NB4 (cell line): ENCODE results near the gene TSC22D1.

Experiments
- DNase-seq: peaks from one replicate; pipeline ENCODE4 v3.0.0; 2010; ENCODE audit warnings: low read depth
- H3K4me3 ChIP-seq: one replicate; pipeline ENCODE4 v1.5.1; 2011; ENCODE audit warnings: mild to moderate bottlenecking, low read depth, low read length, moderate library complexity
- MYC ChIP-seq: IDR thresholded peaks from 2 replicates; pipeline ENCODE4 v1.6.1; 2011; ENCODE audit warnings: low read depth, low read length
- POLR2A ChIP-seq: IDR thresholded peaks from 2 replicates; pipeline ENCODE4 v1.6.1; 2011; ENCODE audit warnings: mild to moderate bottlenecking; ENCODE audit not compliant: insufficient read length; ENCODE audit errors: extremely low read depth
- TF ChIP-seq, protein P1 (sequence below): IDR thresholded peaks from one replicate; pipeline ENCODE4 v1.5.1; 2012; ENCODE audit warnings: low read depth, low read length
- TF ChIP-seq, protein P2 (sequence below): IDR thresholded peaks from 2 replicates; pipeline ENCODE4 v1.6.1; 2011; ENCODE audit warnings: low read depth, low read length

TSC22D1 gene

DNA sequence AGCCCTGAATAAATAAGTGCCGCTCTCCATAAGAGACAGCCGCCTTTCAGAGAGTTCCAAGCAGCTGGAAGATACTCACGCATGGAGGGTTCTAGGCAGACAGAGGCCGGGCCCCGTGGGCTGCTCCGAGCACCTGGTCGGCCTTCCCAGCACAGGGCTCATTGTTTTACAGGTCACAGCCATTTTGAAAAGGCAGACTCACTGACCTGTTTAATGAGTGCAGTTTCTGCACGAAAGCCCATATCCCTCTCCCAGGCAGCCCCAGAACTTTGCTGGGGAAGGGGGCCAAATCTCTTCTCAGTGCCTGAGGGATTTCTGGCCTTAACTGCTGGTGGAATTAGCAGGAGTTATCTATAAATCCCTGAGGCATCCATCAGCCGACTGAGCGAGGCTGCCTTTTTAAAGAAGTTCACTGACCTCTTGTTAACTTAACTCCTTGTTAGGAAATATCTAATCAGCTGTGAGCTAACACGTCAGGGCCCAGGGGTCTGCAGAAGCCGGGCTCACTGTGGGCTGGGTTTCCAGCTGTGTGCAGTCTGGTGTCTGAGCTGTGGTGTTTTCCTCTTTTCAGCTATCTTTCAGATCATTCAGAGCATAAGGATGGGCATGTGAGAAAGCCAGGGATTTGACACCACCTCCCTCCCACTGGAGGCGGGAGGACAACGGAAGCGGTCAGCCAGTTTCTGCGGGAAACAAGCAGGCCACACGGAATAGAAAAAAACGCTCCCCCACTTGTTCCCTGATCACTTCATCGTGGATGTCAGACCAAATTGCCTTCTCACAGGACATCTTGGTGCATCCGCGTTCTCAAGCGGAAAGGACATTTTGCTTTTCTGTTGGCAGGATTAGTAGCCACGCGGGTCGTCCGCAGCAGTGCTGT lies 179.2 kb downstream of the TSC22D1 start:
- DNase-seq, result no peak
- no peak overlapping the region for H3K4me3 ChIP-seq
- TF ChIP-seq POLR2A (no peak), MYC (no peak)
- TF ChIP-seq, protein P1, sequence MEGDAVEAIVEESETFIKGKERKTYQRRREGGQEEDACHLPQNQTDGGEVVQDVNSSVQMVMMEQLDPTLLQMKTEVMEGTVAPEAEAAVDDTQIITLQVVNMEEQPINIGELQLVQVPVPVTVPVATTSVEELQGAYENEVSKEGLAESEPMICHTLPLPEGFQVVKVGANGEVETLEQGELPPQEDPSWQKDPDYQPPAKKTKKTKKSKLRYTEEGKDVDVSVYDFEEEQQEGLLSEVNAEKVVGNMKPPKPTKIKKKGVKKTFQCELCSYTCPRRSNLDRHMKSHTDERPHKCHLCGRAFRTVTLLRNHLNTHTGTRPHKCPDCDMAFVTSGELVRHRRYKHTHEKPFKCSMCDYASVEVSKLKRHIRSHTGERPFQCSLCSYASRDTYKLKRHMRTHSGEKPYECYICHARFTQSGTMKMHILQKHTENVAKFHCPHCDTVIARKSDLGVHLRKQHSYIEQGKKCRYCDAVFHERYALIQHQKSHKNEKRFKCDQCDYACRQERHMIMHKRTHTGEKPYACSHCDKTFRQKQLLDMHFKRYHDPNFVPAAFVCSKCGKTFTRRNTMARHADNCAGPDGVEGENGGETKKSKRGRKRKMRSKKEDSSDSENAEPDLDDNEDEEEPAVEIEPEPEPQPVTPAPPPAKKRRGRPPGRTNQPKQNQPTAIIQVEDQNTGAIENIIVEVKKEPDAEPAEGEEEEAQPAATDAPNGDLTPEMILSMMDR, result no peak
- TF ChIP-seq, protein P2, sequence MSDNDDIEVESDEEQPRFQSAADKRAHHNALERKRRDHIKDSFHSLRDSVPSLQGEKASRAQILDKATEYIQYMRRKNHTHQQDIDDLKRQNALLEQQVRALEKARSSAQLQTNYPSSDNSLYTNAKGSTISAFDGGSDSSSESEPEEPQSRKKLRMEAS, result no peak

DNA sequence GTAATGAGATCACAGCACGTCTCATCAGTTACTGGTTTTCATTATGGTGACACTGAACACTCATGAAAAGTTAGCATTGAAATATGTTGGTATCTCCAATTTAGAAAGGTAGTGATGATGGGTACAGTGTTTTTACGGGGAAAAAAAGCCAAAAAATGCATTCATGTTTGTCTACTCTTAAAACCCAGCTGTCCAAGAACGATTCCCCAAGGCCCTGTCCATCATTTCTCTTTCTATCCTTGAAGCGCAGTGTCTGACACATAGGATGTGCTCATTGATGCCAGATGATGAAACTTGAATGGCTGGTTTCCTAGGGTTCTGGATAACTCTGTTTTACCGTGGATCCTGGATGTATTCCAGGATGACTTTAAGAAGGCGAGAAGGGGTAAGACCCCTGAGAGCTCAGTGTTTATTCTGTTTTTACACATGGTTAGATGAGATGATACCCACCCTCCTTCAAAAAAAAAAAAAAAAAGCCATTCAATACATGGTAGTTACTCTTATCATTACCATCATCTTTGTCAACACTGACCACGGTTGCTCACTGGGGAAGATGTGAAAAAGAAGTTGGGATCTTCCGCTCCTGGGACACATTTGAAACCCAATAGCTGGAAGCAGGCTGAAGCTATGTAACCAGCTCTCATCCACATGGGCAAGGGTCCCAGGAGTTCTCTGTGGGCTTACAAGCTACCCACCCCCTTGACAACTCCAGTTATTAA lies 180.0 kb downstream of the TSC22D1 start:
- TF ChIP-seq, protein P2, result no peak
- no peak for TF ChIP-seq POLR2A
- TF ChIP-seq, protein P1, result no peak
- TF ChIP-seq MYC, result no peak
- DNase-seq, result no peak
- no peak overlapping the region for H3K4me3 ChIP-seq

DNA sequence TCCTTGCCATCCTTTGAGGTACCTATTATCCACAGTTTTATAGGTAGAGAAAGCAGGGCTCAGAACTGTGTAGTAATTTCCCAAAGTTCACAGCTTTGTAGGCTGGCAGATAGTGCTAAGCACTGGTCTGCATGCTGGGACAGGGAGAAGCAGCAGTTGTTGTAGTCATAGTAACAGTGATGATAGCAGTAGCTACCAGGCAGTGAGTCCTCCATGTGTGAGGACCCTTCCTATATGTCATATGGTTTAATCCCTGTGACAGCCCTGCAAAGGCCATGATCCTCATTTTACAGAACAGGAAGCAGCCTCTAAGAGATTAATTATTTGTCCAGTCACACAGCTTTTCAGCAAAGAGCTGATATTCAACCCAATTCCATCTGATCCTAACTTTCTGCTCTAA lies 181.5 kb downstream of the TSC22D1 start:
- H3K4me3 ChIP-seq, result no peak overlapping the region
- TF ChIP-seq, protein P1, result no peak
- TF ChIP-seq MYC (no peak), POLR2A (no peak)
- TF ChIP-seq, protein P2, result no peak
- no peak for DNase-seq

DNA sequence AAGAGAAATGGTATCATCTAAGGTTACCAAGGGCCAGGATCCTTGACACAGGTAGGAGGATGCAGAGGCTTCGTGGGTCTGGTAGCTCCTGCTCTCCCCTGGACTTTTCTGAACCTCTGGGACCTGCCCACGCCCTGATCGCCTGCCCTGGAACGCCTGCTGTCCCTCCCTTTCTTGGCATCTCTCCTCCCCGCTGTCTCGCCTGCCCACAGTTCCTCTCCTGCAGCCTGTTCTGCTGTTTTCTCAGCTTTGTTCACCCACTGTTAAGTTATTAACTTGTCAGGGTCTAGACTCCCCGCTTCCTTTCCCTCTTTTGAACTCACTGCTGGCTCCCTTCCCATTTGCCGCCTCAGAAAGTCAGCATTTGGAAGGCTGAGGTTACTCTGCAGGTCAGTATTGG lies 182.7 kb downstream of the TSC22D1 start:
- TF ChIP-seq, protein P2, result no peak
- TF ChIP-seq POLR2A (no peak), MYC (no peak)
- TF ChIP-seq, protein P1, result no peak
- H3K4me3 ChIP-seq, result no peak overlapping the region
- DNase-seq, result no peak

DNA sequence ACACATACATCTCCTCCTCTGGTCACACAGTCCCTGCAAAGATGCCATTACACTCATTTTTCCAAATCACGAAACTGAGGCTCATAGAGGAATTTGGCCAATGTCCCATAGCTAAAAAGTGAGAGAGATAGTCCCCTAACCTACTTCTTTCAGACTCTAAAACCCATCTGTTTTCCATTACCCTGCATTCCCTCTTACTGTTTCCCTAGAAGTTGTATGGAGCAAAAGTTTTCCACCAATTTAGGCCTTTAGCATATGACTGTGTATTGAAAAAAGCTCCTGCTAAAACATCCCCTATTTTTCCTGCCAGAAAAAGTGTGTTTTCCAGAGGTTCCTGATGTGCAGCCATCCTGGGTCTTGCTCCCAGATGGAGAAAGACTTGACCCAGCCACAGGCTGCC lies 186.3 kb downstream of the TSC22D1 start:
- no peak overlapping the region for H3K4me3 ChIP-seq
- DNase-seq, result no peak
- no peak for TF ChIP-seq POLR2A
- TF ChIP-seq, protein P1, result no peak
- TF ChIP-seq MYC, result no peak
- TF ChIP-seq, protein P2, result no peak
